Uterus (tissue), 4 donors: Measurements from ENCODE around the gene NABP2. TPM values are rescaled to one million over a fixed set of nuclear protein-coding genes. Genes with fewer than 3 reads are reported as not detected.

ENCODE experiments used
- DNase-seq, 2 donors: peaks; one replicate each; pipeline ENCODE4 v3.0.0-alpha.2; 2019 to 2020
- H3K27ac ChIP-seq, 2 donors: fragments of 200-600 bp; sonication (generic); 1 replicate in 1 of 2; 2 replicates in 1 of 2; pipeline ENCODE4 v1.5.1; 2016 to 2018
- H3K27me3 ChIP-seq, 2 donors: fragments of 200-600 bp; sonication (generic); one replicate each; pipeline ENCODE4 v1.5.1; 2018 to 2019; ENCODE audit warnings: control low read depth in 1 of 2
- H3K36me3 ChIP-seq, 2 donors: fragments of 200-600 bp; sonication (generic); one replicate each; pipeline ENCODE4 v1.5.1; 2019; ENCODE audit warnings: control low read depth in 1 of 2
- H3K4me1 ChIP-seq, 2 donors: fragments of 200-600 bp; sonication (generic); one replicate each; pipeline ENCODE4 v1.5.1; 2018 to 2019; ENCODE audit warnings: control low read depth in 1 of 2
- H3K4me3 ChIP-seq, 2 donors: fragments of 200-600 bp; sonication (generic); 1 replicate in 1 of 2; 2 replicates in 1 of 2; pipeline ENCODE4 v1.5.1; 2018 to 2019; ENCODE audit warnings: mild to moderate bottlenecking in 1 of 2
- H3K9me3 ChIP-seq, 2 donors: fragments of 200-600 bp; sonication (generic); one replicate each; pipeline ENCODE4 v1.5.1; 2019; ENCODE audit warnings: control low read depth in 1 of 2
- CTCF ChIP-seq, 4 experiments: fragments of 200-600 bp in 2 of 4; fragments of 450-650 bp in 2 of 4; sonication (generic) in 2 of 4; IDR thresholded peaks; one replicate each; pipeline ENCODE4 v1.5.1; 2016 to 2019; ENCODE audit warnings: antibody characterized with exemption in 4 of 4, mild to moderate bottlenecking in 2 of 4, moderate library complexity in 1 of 4
- POLR2A ChIP-seq, 2 donors: fragments of 450-650 bp; IDR thresholded peaks; one replicate each; pipeline ENCODE4 v1.6.1; 2016; ENCODE audit warnings: antibody characterized with exemption in 2 of 2, mild to moderate bottlenecking in 1 of 2, moderate library complexity in 1 of 2
- intact Hi-C: fragments of 100-400 bp; cut with DNase I; formaldehyde crosslinking; loops from one replicate; pipeline ENCODE4 v1.15.1; 2023; ENCODE audit warnings: low total_unique reads
- total RNA-seq, 4 donors: library from RNA; depleted of rRNA in 3 of 4; stranded (reverse); fragments of >200 nt in 3 of 4; gene quantifications; one replicate each; pipeline versions ENCODE4 v1.1.0 to v1.2.4, GENCODE V29; 2014 to 2023
- donor health status: DM: yes; HTN: yes; CAD: no.

NABP2 gene
- total RNA-seq, 4 donors from 2014 or later = 5.0 to 28.4 (median 12.2) TPM

GRCh38 chr12:56189099-56189917, 34.8 kb upstream of the NABP2 start, which contains the start of gene SMARCC2:
Gene SMARCC2, minus strand, starts transcription at chr12:56189483. Its CDS starts 22 bp downstream, at chr12:56189461.
- intact Hi-C loops = no loop called here
- no peaks in the 10 kb centered on the region for H3K9me3 ChIP-seq
- TF ChIP-seq CTCF (IDR thresholded peaks at IDR 0.05) = peak; percentile 57 to 96 (median 89)
- peak; percentile 40 to 48 for TF ChIP-seq POLR2A (IDR thresholded peaks at IDR 0.05)
- DNase-seq = peak; percentile 90 to 91
- H3K36me3 ChIP-seq = no peaks in the 10 kb centered on the region
- H3K4me1 ChIP-seq = no peaks in the 10 kb centered on the region
- H3K27ac ChIP-seq = peak within 1 kb of the TSS; percentile 98 to 99
- peak within 1 kb of the TSS; percentile 69 to 94 for H3K4me3 ChIP-seq
- H3K27me3 ChIP-seq = no peaks in the 10 kb centered on the region

- Histone ChIP-seq H3K9me3 (no peaks in the 10 kb centered on the region), H3K4me1 (no peaks in the 10 kb centered on the region), H3K27ac (peak overlapping the region; percentile 98 to 99), H3K4me3 (peak overlapping the region; percentile 69 to 94), H3K36me3 (no peaks in the 10 kb centered on the region), H3K27me3 (no peaks in the 10 kb centered on the region)
- intact Hi-C loops = no loop called here
- DNase-seq = peak; percentile 86 to 92
- TF ChIP-seq POLR2A (IDR thresholded peaks at IDR 0.05) (peak in 1 of 2 donors; percentile 16), CTCF (IDR thresholded peaks at IDR 0.05) (peak in 1 of 4 experiments; percentile 1)
These were observed 34.0 kb upstream of the NABP2 start for GRCh38 chr12:56189918-56190694.

- intact Hi-C loops = no loop called here
- TF ChIP-seq POLR2A (IDR thresholded peaks at IDR 0.05) (no peak), CTCF (IDR thresholded peaks at IDR 0.05) (no peak)
- DNase-seq = no peak
These were observed 33.4 kb upstream of the NABP2 start for GRCh38 chr12:56190695-56191155.

GRCh38 chr12:56192582-56192981, 31.6 kb upstream of the NABP2 start:
- no peaks in the 10 kb centered on the region for H3K9me3 ChIP-seq
- H3K4me1 ChIP-seq = no peaks in the 10 kb centered on the region
- TF ChIP-seq CTCF (IDR thresholded peaks at IDR 0.05) (no peak), POLR2A (IDR thresholded peaks at IDR 0.05) (no peak)
- no peak for DNase-seq
- H3K36me3 ChIP-seq = no peaks in the 10 kb centered on the region
- no peak overlapping the region for H3K27ac ChIP-seq
- no peaks in the 10 kb centered on the region for H3K27me3 ChIP-seq
- H3K4me3 ChIP-seq = no peak overlapping the region
- intact Hi-C loops = no loop called here

More at GRCh38 chr12:56190695-56191155, 33.4 kb upstream of the NABP2 start:
- Histone ChIP-seq H3K36me3 (no peaks in the 10 kb centered on the region), H3K27me3 (no peaks in the 10 kb centered on the region), H3K4me1 (no peaks in the 10 kb centered on the region), H3K9me3 (no peaks in the 10 kb centered on the region), H3K27ac (peak overlapping the region; percentile 98 to 99), H3K4me3 (peak overlapping the region; percentile 69 to 94)
